Measurements from ENCODE around the gene AGBL4. TPM values are rescaled to one million over a fixed set of nuclear protein-coding genes. Genes with fewer than 3 reads are reported as not detected.

AGBL4 gene
- total and polyA plus RNA-seq, 2 of the 13 experiments (the other 11 are each of a cell fraction or from before 2014, with no cell fraction given) = not detected

DNA sequence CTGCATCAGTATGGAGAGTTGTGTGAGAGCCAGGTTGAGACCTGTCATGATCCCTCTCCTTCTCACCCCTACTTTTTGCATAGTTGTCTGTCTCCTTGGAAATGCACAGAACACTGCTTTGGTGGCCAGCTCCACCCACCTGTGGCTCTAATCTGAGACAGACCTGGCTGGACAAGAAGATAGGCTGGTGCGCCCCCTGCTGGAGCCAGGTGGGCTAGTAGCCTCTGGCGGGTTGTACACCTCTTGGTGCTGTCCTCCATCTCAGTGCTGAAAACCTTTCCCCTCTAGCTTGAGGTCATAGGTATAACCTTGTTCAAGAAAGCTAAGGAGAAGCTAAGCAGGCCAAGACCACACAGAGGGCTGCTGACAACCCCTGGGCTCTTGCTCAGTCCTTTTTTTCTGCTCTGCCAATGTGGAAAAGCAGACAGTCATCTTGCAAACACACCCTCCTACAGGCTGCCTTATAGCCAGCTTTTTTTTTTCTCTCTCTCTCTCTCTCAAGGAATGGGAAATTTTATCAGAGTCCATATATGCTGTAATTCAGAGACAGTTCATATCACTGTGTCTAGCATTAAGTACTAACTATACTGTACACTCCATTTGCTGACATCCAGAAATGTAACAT lies 1492.9 kb downstream of the AGBL4 start (continued):
- TF ChIP-seq, protein P1, sequence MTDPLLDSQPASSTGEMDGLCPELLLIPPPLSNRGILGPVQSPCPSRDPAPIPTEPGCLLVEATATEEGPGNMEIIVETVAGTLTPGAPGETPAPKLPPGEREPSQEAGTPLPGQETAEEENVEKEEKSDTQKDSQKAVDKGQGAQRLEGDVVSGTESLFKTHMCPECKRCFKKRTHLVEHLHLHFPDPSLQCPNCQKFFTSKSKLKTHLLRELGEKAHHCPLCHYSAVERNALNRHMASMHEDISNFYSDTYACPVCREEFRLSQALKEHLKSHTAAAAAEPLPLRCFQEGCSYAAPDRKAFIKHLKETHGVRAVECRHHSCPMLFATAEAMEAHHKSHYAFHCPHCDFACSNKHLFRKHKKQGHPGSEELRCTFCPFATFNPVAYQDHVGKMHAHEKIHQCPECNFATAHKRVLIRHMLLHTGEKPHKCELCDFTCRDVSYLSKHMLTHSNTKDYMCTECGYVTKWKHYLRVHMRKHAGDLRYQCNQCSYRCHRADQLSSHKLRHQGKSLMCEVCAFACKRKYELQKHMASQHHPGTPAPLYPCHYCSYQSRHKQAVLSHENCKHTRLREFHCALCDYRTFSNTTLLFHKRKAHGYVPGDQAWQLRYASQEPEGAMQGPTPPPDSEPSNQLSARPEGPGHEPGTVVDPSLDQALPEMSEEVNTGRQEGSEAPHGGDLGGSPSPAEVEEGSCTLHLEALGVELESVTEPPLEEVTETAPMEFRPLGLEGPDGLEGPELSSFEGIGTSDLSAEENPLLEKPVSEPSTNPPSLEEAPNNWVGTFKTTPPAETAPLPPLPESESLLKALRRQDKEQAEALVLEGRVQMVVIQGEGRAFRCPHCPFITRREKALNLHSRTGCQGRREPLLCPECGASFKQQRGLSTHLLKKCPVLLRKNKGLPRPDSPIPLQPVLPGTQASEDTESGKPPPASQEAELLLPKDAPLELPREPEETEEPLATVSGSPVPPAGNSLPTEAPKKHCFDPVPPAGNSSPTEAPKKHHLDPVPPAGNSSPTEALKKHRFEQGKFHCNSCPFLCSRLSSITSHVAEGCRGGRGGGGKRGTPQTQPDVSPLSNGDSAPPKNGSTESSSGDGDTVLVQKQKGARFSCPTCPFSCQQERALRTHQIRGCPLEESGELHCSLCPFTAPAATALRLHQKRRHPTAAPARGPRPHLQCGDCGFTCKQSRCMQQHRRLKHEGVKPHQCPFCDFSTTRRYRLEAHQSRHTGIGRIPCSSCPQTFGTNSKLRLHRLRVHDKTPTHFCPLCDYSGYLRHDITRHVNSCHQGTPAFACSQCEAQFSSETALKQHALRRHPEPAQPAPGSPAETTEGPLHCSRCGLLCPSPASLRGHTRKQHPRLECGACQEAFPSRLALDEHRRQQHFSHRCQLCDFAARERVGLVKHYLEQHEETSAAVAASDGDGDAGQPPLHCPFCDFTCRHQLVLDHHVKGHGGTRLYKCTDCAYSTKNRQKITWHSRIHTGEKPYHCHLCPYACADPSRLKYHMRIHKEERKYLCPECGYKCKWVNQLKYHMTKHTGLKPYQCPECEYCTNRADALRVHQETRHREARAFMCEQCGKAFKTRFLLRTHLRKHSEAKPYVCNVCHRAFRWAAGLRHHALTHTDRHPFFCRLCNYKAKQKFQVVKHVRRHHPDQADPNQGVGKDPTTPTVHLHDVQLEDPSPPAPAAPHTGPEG (CRISPR knock-in tag; IDR thresholded peaks at IDR 0.05) = no peak
- TF ChIP-seq ZNF230 (CRISPR knock-in tag; IDR thresholded peaks at IDR 0.05) = no peak
- no peak for TF ChIP-seq ZKSCAN1 (IDR thresholded peaks at IDR 0.05; ENCODE audit: low read length)
- no peak for TF ChIP-seq FOXP1 (IDR thresholded peaks at IDR 0.05)
- no peak for TF ChIP-seq FOXP1 (CRISPR knock-in tag; IDR thresholded peaks at IDR 0.05)
- TF ChIP-seq KDM4B (CRISPR knock-in tag; IDR thresholded peaks at IDR 0.05) = 0 out of 2 replicates have a peak, but pooled peaks have one; percentile 32
- TF ChIP-seq ZNF101 (CRISPR knock-in tag; IDR thresholded peaks at IDR 0.05; ENCODE audit: borderline replicate concordance, low read depth) = no peak
- TF ChIP-seq JUND (CRISPR knock-in tag; IDR thresholded peaks at IDR 0.05) = no peak
- TF ChIP-seq ZNF772 (CRISPR knock-in tag; IDR thresholded peaks at IDR 0.05) = no peak
- TF ChIP-seq NFKBIZ (CRISPR knock-in tag; IDR thresholded peaks at IDR 0.05) = no peak
- TF ChIP-seq, protein P2, sequence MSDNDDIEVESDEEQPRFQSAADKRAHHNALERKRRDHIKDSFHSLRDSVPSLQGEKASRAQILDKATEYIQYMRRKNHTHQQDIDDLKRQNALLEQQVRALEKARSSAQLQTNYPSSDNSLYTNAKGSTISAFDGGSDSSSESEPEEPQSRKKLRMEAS (IDR thresholded peaks at IDR 0.05) = no peak
- TF ChIP-seq ZNF773 (CRISPR knock-in tag; IDR thresholded peaks at IDR 0.05; ENCODE audit: borderline replicate concordance) = peak; percentile 82; the same call in 1 of the 2 replicates
- TF ChIP-seq ZNF124 (CRISPR knock-in tag; IDR thresholded peaks at IDR 0.05) = peak; percentile 88
- no peak for TF ChIP-seq ZNF746 (CRISPR knock-in tag; IDR thresholded peaks at IDR 0.05)
- no peak for TF ChIP-seq AFF4 (CRISPR knock-in tag; IDR thresholded peaks at IDR 0.05)
- TF ChIP-seq SMARCC2 (IDR thresholded peaks at IDR 0.05) = no peak
- TF ChIP-seq ESRRA (CRISPR knock-in tag; IDR thresholded peaks at IDR 0.05; ENCODE audit: low read depth) = no peak
- TF ChIP-seq CEBPZ (IDR thresholded peaks at IDR 0.05; ENCODE audit: low read length) = no peak
- no peak for TF ChIP-seq ELF4 (CRISPR knock-in tag; IDR thresholded peaks at IDR 0.05; ENCODE audit: borderline replicate concordance)
